ENCODE results near the gene SMG5.

The SMG5 gene

GRCh38 chr1:156293895-156294294 lies 11.3 kb upstream of the SMG5 start:
- Histone ChIP-seq H3K27me3 (ENCODE audit: control insufficient read depth, insufficient read depth, low read length) (no peaks in the 10 kb centered on the region), H3K27ac (ENCODE audit: low read depth, low read length) (no peak overlapping the region), H3K4me3 (ENCODE audit: low read depth, low read length) (no peak overlapping the region), H3K36me3 (ENCODE audit: control insufficient read depth, insufficient read depth, low read length) (peaks cover 12% of the 10 kb centered on the region), H3K9ac (ENCODE audit: low read depth, low read length) (no peak overlapping the region), H3K4me1 (ENCODE audit: control insufficient read depth, insufficient read depth, low read length) (no peaks in the 10 kb centered on the region), H3K9me3 (ENCODE audit: control insufficient read depth, insufficient read depth, low read length) (no peaks in the 10 kb centered on the region)

GRCh38 chr1:156293098-156293434 lies 10.4 kb upstream of the SMG5 start:
- Histone ChIP-seq H3K27ac (ENCODE audit: low read depth, low read length) (no peak overlapping the region), H3K4me3 (ENCODE audit: low read depth, low read length) (no peak overlapping the region), H3K27me3 (ENCODE audit: control insufficient read depth, insufficient read depth, low read length) (no peaks in the 10 kb centered on the region), H3K36me3 (ENCODE audit: control insufficient read depth, insufficient read depth, low read length) (peaks cover 12% of the 10 kb centered on the region), H3K9me3 (ENCODE audit: control insufficient read depth, insufficient read depth, low read length) (no peaks in the 10 kb centered on the region), H3K4me1 (ENCODE audit: control insufficient read depth, insufficient read depth, low read length) (no peaks in the 10 kb centered on the region), H3K9ac (ENCODE audit: low read depth, low read length) (no peak overlapping the region)

GRCh38 chr1:156291226-156292061 lies 8.8 kb upstream of the SMG5 start:
- Histone ChIP-seq H3K9me3 (ENCODE audit: control insufficient read depth, insufficient read depth, low read length) (no peaks in the 10 kb centered on the region), H3K4me1 (ENCODE audit: control insufficient read depth, insufficient read depth, low read length) (no peaks in the 10 kb centered on the region), H3K9ac (ENCODE audit: low read depth, low read length) (no peak overlapping the region), H3K4me3 (ENCODE audit: low read depth, low read length) (peak overlapping the region; percentile 72), H3K27ac (ENCODE audit: low read depth, low read length) (peak overlapping the region; percentile 49), H3K27me3 (ENCODE audit: control insufficient read depth, insufficient read depth, low read length) (no peaks in the 10 kb centered on the region), H3K36me3 (ENCODE audit: control insufficient read depth, insufficient read depth, low read length) (peaks cover 12% of the 10 kb centered on the region)

GRCh38 chr1:156289857-156290256 lies 7.2 kb upstream of the SMG5 start:
- Histone ChIP-seq H3K9ac (ENCODE audit: low read depth, low read length) (no peak overlapping the region), H3K4me3 (ENCODE audit: low read depth, low read length) (no peak overlapping the region), H3K27me3 (ENCODE audit: control insufficient read depth, insufficient read depth, low read length) (no peaks in the 10 kb centered on the region), H3K36me3 (ENCODE audit: control insufficient read depth, insufficient read depth, low read length) (peaks cover 12% of the 10 kb centered on the region), H3K4me1 (ENCODE audit: control insufficient read depth, insufficient read depth, low read length) (no peaks in the 10 kb centered on the region), H3K9me3 (ENCODE audit: control insufficient read depth, insufficient read depth, low read length) (no peaks in the 10 kb centered on the region), H3K27ac (ENCODE audit: low read depth, low read length) (no peak overlapping the region)

GRCh38 chr1:156286061-156286460 lies 3.4 kb upstream of the SMG5 start:
- H3K9ac ChIP-seq (ENCODE audit: low read depth, low read length) = no peak overlapping the region
- H3K27me3 ChIP-seq (ENCODE audit: control insufficient read depth, insufficient read depth, low read length) = no peaks in the 10 kb centered on the region
- no peaks in the 10 kb centered on the region for H3K36me3 ChIP-seq (ENCODE audit: control insufficient read depth, insufficient read depth, low read length)
- H3K4me3 ChIP-seq (ENCODE audit: low read depth, low read length) = no peak overlapping the region
- peaks cover 13% of the 10 kb centered on the region for H3K4me1 ChIP-seq (ENCODE audit: control insufficient read depth, insufficient read depth, low read length)
- no peak overlapping the region for H3K27ac ChIP-seq (ENCODE audit: low read depth, low read length)
- H3K9me3 ChIP-seq (ENCODE audit: control insufficient read depth, insufficient read depth, low read length) = no peaks in the 10 kb centered on the region

- H3K27ac ChIP-seq (ENCODE audit: low read depth, low read length) = no peak overlapping the region
- H3K9ac ChIP-seq (ENCODE audit: low read depth, low read length) = no peak overlapping the region
- H3K4me1 ChIP-seq (ENCODE audit: control insufficient read depth, insufficient read depth, low read length) = peaks cover 14% of the 10 kb centered on the region
Observed at GRCh38 chr1:156285437-156285836, 2.8 kb upstream of the SMG5 start.

GRCh38 chr1:156284757-156285156 lies 2.1 kb upstream of the SMG5 start:
- no peaks in the 10 kb centered on the region for H3K27me3 ChIP-seq (ENCODE audit: control insufficient read depth, insufficient read depth, low read length)
- no peak overlapping the region for H3K27ac ChIP-seq (ENCODE audit: low read depth, low read length)
- H3K4me3 ChIP-seq (ENCODE audit: low read depth, low read length) = no peak overlapping the region

More at GRCh38 chr1:156285437-156285836, 2.8 kb upstream of the SMG5 start:
- Histone ChIP-seq H3K36me3 (ENCODE audit: control insufficient read depth, insufficient read depth, low read length) (no peaks in the 10 kb centered on the region), H3K27me3 (ENCODE audit: control insufficient read depth, insufficient read depth, low read length) (no peaks in the 10 kb centered on the region), H3K4me3 (ENCODE audit: low read depth, low read length) (no peak overlapping the region), H3K9me3 (ENCODE audit: control insufficient read depth, insufficient read depth, low read length) (no peaks in the 10 kb centered on the region)

GRCh38 chr1:156284112-156284511 lies 1.5 kb upstream of the SMG5 start, which contains the start of gene TMEM79:
Gene TMEM79 (plus strand): TSS chr1:156284325. CDS start chr1:156285227, 902 bp downstream.
- Histone ChIP-seq H3K9ac (ENCODE audit: low read depth, low read length) (peak within 1 kb of the TSS; percentile 66), H3K4me3 (ENCODE audit: low read depth, low read length) (peak within 1 kb of the TSS; percentile 94), H3K27ac (ENCODE audit: low read depth, low read length) (peak within 1 kb of the TSS; percentile 98), H3K4me1 (ENCODE audit: control insufficient read depth, insufficient read depth, low read length) (peaks cover 14% of the 10 kb centered on the region), H3K9me3 (ENCODE audit: control insufficient read depth, insufficient read depth, low read length) (no peaks in the 10 kb centered on the region), H3K27me3 (ENCODE audit: control insufficient read depth, insufficient read depth, low read length) (no peaks in the 10 kb centered on the region), H3K36me3 (ENCODE audit: control insufficient read depth, insufficient read depth, low read length) (peaks cover 13% of the 10 kb centered on the region)

More at GRCh38 chr1:156284757-156285156, 2.1 kb upstream of the SMG5 start:
- no peaks in the 10 kb centered on the region for H3K9me3 ChIP-seq (ENCODE audit: control insufficient read depth, insufficient read depth, low read length)
- peaks cover 14% of the 10 kb centered on the region for H3K4me1 ChIP-seq (ENCODE audit: control insufficient read depth, insufficient read depth, low read length)
- H3K9ac ChIP-seq (ENCODE audit: low read depth, low read length) = no peak overlapping the region
- H3K36me3 ChIP-seq (ENCODE audit: control insufficient read depth, insufficient read depth, low read length) = peaks cover 7% of the 10 kb centered on the region

GRCh38 chr1:156283521-156283920 lies 896 bp upstream of the SMG5 start:
- H3K4me3 ChIP-seq (ENCODE audit: low read depth, low read length) = peak overlapping the region; percentile 94
- H3K27ac ChIP-seq (ENCODE audit: low read depth, low read length) = peak overlapping the region; percentile 98
- peaks cover 14% of the 10 kb centered on the region for H3K4me1 ChIP-seq (ENCODE audit: control insufficient read depth, insufficient read depth, low read length)
- H3K9me3 ChIP-seq (ENCODE audit: control insufficient read depth, insufficient read depth, low read length) = no peaks in the 10 kb centered on the region
- H3K9ac ChIP-seq (ENCODE audit: low read depth, low read length) = peak overlapping the region; percentile 66
- H3K36me3 ChIP-seq (ENCODE audit: control insufficient read depth, insufficient read depth, low read length) = peaks cover 19% of the 10 kb centered on the region
- H3K27me3 ChIP-seq (ENCODE audit: control insufficient read depth, insufficient read depth, low read length) = no peaks in the 10 kb centered on the region

GRCh38 chr1:156281693-156282478 lies 739 bp downstream of the SMG5 start:
- H3K4me1 ChIP-seq (ENCODE audit: control insufficient read depth, insufficient read depth, low read length) = peaks cover 14% of the 10 kb centered on the region
- H3K9ac ChIP-seq (ENCODE audit: low read depth, low read length) = peak overlapping the region; percentile 92
- peak overlapping the region; percentile 98 for H3K27ac ChIP-seq (ENCODE audit: low read depth, low read length)
- H3K27me3 ChIP-seq (ENCODE audit: control insufficient read depth, insufficient read depth, low read length) = no peaks in the 10 kb centered on the region
- H3K36me3 ChIP-seq (ENCODE audit: control insufficient read depth, insufficient read depth, low read length) = peaks cover 35% of the 10 kb centered on the region
- H3K9me3 ChIP-seq (ENCODE audit: control insufficient read depth, insufficient read depth, low read length) = no peaks in the 10 kb centered on the region
- H3K4me3 ChIP-seq (ENCODE audit: low read depth, low read length) = peak overlapping the region; percentile 94

- Histone ChIP-seq H3K4me1 (ENCODE audit: control insufficient read depth, insufficient read depth, low read length) (peaks cover 14% of the 10 kb centered on the region), H3K36me3 (ENCODE audit: control insufficient read depth, insufficient read depth, low read length) (peaks cover 41% of the 10 kb centered on the region), H3K27ac (ENCODE audit: low read depth, low read length) (peak overlapping the region; percentile 98)
Observed at GRCh38 chr1:156281281-156281680, 1.3 kb downstream of the SMG5 start.

More at GRCh38 chr1:156281281-156281680, 1.3 kb downstream of the SMG5 start:
- Histone ChIP-seq H3K9me3 (ENCODE audit: control insufficient read depth, insufficient read depth, low read length) (no peaks in the 10 kb centered on the region), H3K9ac (ENCODE audit: low read depth, low read length) (peak overlapping the region; percentile 92; the same call in 1 of the 2 replicates), H3K4me3 (ENCODE audit: low read depth, low read length) (peak overlapping the region; percentile 94), H3K27me3 (ENCODE audit: control insufficient read depth, insufficient read depth, low read length) (no peaks in the 10 kb centered on the region)

All from HUES48 (cell line).